IMR-90 (cell line): Measurements from ENCODE around the gene AHDC1. TPM values are rescaled to one million over a fixed set of nuclear protein-coding genes. Genes with fewer than 3 reads are reported as not detected.

Experiments used
- ATAC-seq: fragments of 200-7000 bp; cut with Tn5 transposase; 2 replicates; pipeline ENCODE4 v1.9.1; 2020; ENCODE audit warnings: low read depth, mild to moderate bottlenecking, moderate library complexity
- BruUV-seq: library from RNA; stranded (reverse); fragments of 400-500 nt; replicated peaks from 2 replicates; lab custom pipeline; 2021; lab: Mats Ljungman, UMichigan
- CTCF ChIA-PET: fragments of 300-600 bp; formaldehyde crosslinking; extraction: SDS; loops from one replicate; lab custom pipeline; 2021; ENCODE audit warnings: antibody characterized with exemption; lab: Yijun Ruan, JAX
- POLR2A ChIA-PET: fragments of 300-600 bp; sonication (Branson Sonifier 250); formaldehyde crosslinking; loops from one replicate; lab custom pipeline; 2022; ENCODE audit warnings: antibody characterized with exemption; ENCODE audit not compliant: unreplicated experiment; lab: Charles Lee
- DNase-seq: peaks from one replicate; pipeline ENCODE4 v3.0.0; 2013
- H2AFZ ChIP-seq: replicated peaks from 2 replicates; pipeline ENCODE3; 2013; ENCODE audit warnings: low read length, mild to moderate bottlenecking; ENCODE audit not compliant: poor library complexity
- H2AK5ac ChIP-seq: 2 replicates; pipeline ENCODE4 v1.6.1; 2013; ENCODE audit warnings: low read depth, low read length, inconsistent platforms
- H2AK9ac ChIP-seq: replicated peaks from 2 replicates; pipeline ENCODE3; 2013; ENCODE audit warnings: mild to moderate bottlenecking, low read depth, low read length, moderate library complexity; ENCODE audit not compliant: poor library complexity
- H2BK120ac ChIP-seq: 2 replicates; pipeline ENCODE4 v1.6.1; 2013; ENCODE audit warnings: low read depth, low read length, inconsistent platforms
- H2BK15ac ChIP-seq: 3 replicates; pipeline ENCODE4 v1.6.1; 2013; ENCODE audit warnings: low read depth, low read length, inconsistent platforms
- H2BK20ac ChIP-seq: 2 replicates; pipeline ENCODE4 v1.6.1; 2013; ENCODE audit warnings: low read depth, mild to moderate bottlenecking, inconsistent platforms, low read length, moderate library complexity
- H2BK5ac ChIP-seq: 2 replicates; pipeline ENCODE4 v1.6.1; 2013; ENCODE audit warnings: mild to moderate bottlenecking, low read depth, low read length, inconsistent platforms; ENCODE audit not compliant: poor library complexity, severe bottlenecking
- H3K14ac ChIP-seq: replicated peaks from 2 replicates; pipeline ENCODE4 v1.6.1; 2013; ENCODE audit warnings: low read depth, low read length, inconsistent platforms
- H3K18ac ChIP-seq: 2 replicates; pipeline ENCODE4 v1.6.1; 2013; ENCODE audit warnings: low read depth, low read length, control low read depth
- H3K23ac ChIP-seq: 2 replicates; pipeline ENCODE4 v1.6.1; 2013; ENCODE audit warnings: low read depth, low read length, inconsistent platforms
- H3K27ac ChIP-seq: 2 replicates; pipeline ENCODE4 v1.5.1; 2013; ENCODE audit warnings: mild to moderate bottlenecking, control low read depth, low read length; ENCODE audit not compliant: insufficient read depth
- H3K27me3 ChIP-seq: 2 replicates; pipeline ENCODE4 v1.6.1; 2013; ENCODE audit warnings: low read length; ENCODE audit not compliant: control insufficient read depth, insufficient read depth
- H3K36me3 ChIP-seq: 2 replicates; pipeline ENCODE4 v1.6.1; 2013; ENCODE audit warnings: low read length, mixed read lengths; ENCODE audit not compliant: control insufficient read depth, insufficient read depth
- H3K4ac ChIP-seq: 2 replicates; pipeline ENCODE4 v1.6.1; 2013; ENCODE audit warnings: low read depth, low read length, inconsistent platforms
- H3K4me1 ChIP-seq: 2 replicates; pipeline ENCODE4 v1.6.1; 2013; ENCODE audit warnings: low read length, mixed read lengths; ENCODE audit not compliant: control insufficient read depth, insufficient read depth
- H3K4me2 ChIP-seq: 2 replicates; pipeline ENCODE4 v1.6.1; 2013; ENCODE audit warnings: low read depth, mild to moderate bottlenecking, control low read depth, low read length, moderate library complexity
- H3K4me3 ChIP-seq: 2 replicates; pipeline ENCODE4 v1.5.1; 2013; ENCODE audit warnings: low read depth, mild to moderate bottlenecking, control low read depth, low read length, moderate library complexity; ENCODE audit not compliant: insufficient read depth
- H3K56ac ChIP-seq: 2 replicates; pipeline ENCODE4 v1.6.1; 2013; ENCODE audit warnings: low read length, inconsistent platforms; ENCODE audit not compliant: insufficient read depth; ENCODE audit errors: extremely low read depth
- H3K79me1 ChIP-seq, 2 experiments: 2 replicates each; pipeline ENCODE4 v1.6.1; 2013; ENCODE audit warnings: low read length in 2 of 2, inconsistent platforms in 1 of 2, low read depth in 1 of 2
- H3K9ac ChIP-seq: 2 replicates; pipeline ENCODE4 v1.6.1; 2013; ENCODE audit warnings: low read depth, low read length, control low read depth
- H3K9me1 ChIP-seq: 2 replicates; pipeline ENCODE4 v1.6.1; 2013; ENCODE audit warnings: low read length, inconsistent platforms; ENCODE audit not compliant: insufficient read depth
- H3K9me3 ChIP-seq: 2 replicates; pipeline ENCODE4 v1.6.1; 2013; ENCODE audit warnings: low read length; ENCODE audit not compliant: control insufficient read depth, insufficient read depth
- H4K20me1 ChIP-seq: 2 replicates; pipeline ENCODE4 v1.6.1; 2013; ENCODE audit warnings: low read length, inconsistent platforms; ENCODE audit not compliant: insufficient read depth
- H4K5ac ChIP-seq: 2 replicates; pipeline ENCODE4 v1.6.1; 2013; ENCODE audit warnings: mild to moderate bottlenecking, low read depth, low read length, control low read depth
- H4K8ac ChIP-seq, 2 experiments: 2 replicates each; pipeline ENCODE4 v1.6.1; 2013; ENCODE audit warnings: low read depth in 2 of 2, low read length in 2 of 2, control low read depth in 1 of 2, inconsistent platforms in 1 of 2
- H4K91ac ChIP-seq: 2 replicates; pipeline ENCODE4 v1.6.1; 2013; ENCODE audit warnings: low read depth, low read length, inconsistent platforms; ENCODE audit not compliant: insufficient read depth
- BHLHE40 ChIP-seq: fragments of 150-350 bp; IDR thresholded peaks from 2 replicates; pipeline ENCODE4 v1.6.1; 2016; ENCODE audit warnings: mild to moderate bottlenecking, low read depth, low read length
- CEBPB ChIP-seq: IDR thresholded peaks from 2 replicates; pipeline ENCODE4 v1.6.1; 2012; ENCODE audit warnings: low read depth, low read length, improper control_type of control experiment
- CHD1 ChIP-seq: IDR thresholded peaks from 2 replicates; pipeline ENCODE4 v1.6.1; 2012; ENCODE audit warnings: low read depth, low read length, improper control_type of control experiment
- ELK1 ChIP-seq: fragments of 150-350 bp; IDR thresholded peaks from 2 replicates; pipeline ENCODE4 v1.6.1; 2016; ENCODE audit warnings: low read depth, mild to moderate bottlenecking, low read length, moderate library complexity, borderline replicate concordance
- FOS ChIP-seq: fragments of 150-350 bp; IDR thresholded peaks from 2 replicates; pipeline ENCODE4 v1.6.1; 2016; ENCODE audit warnings: low read depth, low read length
- MAFK ChIP-seq: IDR thresholded peaks from 2 replicates; pipeline ENCODE4 v1.6.1; 2012; ENCODE audit warnings: low read depth, low read length, improper control_type of control experiment
- MAZ ChIP-seq: IDR thresholded peaks from 2 replicates; pipeline ENCODE4 v1.6.1; 2012; ENCODE audit warnings: low read depth, mild to moderate bottlenecking, low read length, improper control_type of control experiment, moderate library complexity, borderline replicate concordance
- MXI1 ChIP-seq: IDR thresholded peaks from 2 replicates; pipeline ENCODE4 v1.6.1; 2012; ENCODE audit warnings: low read depth, mild to moderate bottlenecking, low read length, moderate library complexity, borderline replicate concordance
- NFE2L2 ChIP-seq: fragments of 150-350 bp; IDR thresholded peaks from 2 replicates; pipeline ENCODE4 v1.6.1; 2016; ENCODE audit warnings: low read depth, mild to moderate bottlenecking, low read length
- POLR2A ChIP-seq: IDR thresholded peaks from 2 replicates; pipeline ENCODE4 v1.6.1; 2012; ENCODE audit warnings: mild to moderate bottlenecking, low read depth, low read length
- RAD21 ChIP-seq: IDR thresholded peaks from 2 replicates; pipeline ENCODE4 v1.6.1; 2012; ENCODE audit warnings: low read length, improper control_type of control experiment
- RCOR1 ChIP-seq: IDR thresholded peaks from 2 replicates; pipeline ENCODE4 v1.6.1; 2012; ENCODE audit warnings: mild to moderate bottlenecking, low read length, improper control_type of control experiment; ENCODE audit not compliant: insufficient replicate concordance
- RFX5 ChIP-seq: IDR thresholded peaks from 2 replicates; pipeline ENCODE4 v1.8.0; 2012; ENCODE audit warnings: low read depth, mild to moderate bottlenecking, low read length, moderate library complexity
- SMC3 ChIP-seq: fragments of 150-350 bp; IDR thresholded peaks from 2 replicates; pipeline ENCODE4 v1.6.1; 2016; ENCODE audit warnings: low read depth, mild to moderate bottlenecking, antibody characterized with exemption, low read length, moderate library complexity
- WGBS, 2 experiments: methylation state at CpG; one replicate each; pipeline versions ENCODE4 v1.1.5 to v1.1.7; 2013; ENCODE audit warnings: missing lambda C conversion rate in 2 of 2; ENCODE audit not compliant: insufficient read length in 1 of 2; ENCODE audit errors: extremely low coverage in 2 of 2; 5-methylcytosine and 5-hydroxymethylcytosine counted together
- dilution Hi-C: fragments of 300-500 bp; cut with HindIII; formaldehyde crosslinking; loops from one replicate; pipeline ENCODE4 v1.14.3; 2018; ENCODE audit warnings: low sequenced_read_pairs; ENCODE audit not compliant: unreplicated experiment
- in situ Hi-C: fragments of 300-500 bp; cut with MboI; formaldehyde crosslinking; loops from 3 replicates; pipeline ENCODE4 v1.14.3; 2019; ENCODE audit warnings: low sequenced_read_pairs, inconsistent platforms, mixed read lengths
- intact Hi-C: fragments of 100-400 bp; cut with micrococcal nuclease; formaldehyde crosslinking; loops from 2 replicates; pipeline ENCODE4 v1.10.0; 2022
- polyA plus RNA-seq, 3 experiments: library from polyadenylated mRNA; depleted of rRNA; stranded (reverse); fragments of >200 nt; gene quantifications; 2 replicates each; pipeline ENCODE4 v1.2.3, GENCODE V29; 2012; ENCODE audit warnings: low replicate concordance in 1 of 3
- total RNA-seq: library from RNA; depleted of rRNA; stranded (reverse); fragments of >200 nt; gene quantifications from 2 replicates; pipeline ENCODE4 v1.2.3, GENCODE V29; 2012
- TF ChIP-seq, protein P1 (sequence below): fragments of 150-350 bp; IDR thresholded peaks from 2 replicates; pipeline ENCODE4 v1.6.1; 2017; ENCODE audit warnings: mild to moderate bottlenecking, antibody characterized with exemption, low read length, low read depth
- TF ChIP-seq, protein P2 (sequence below): conservative IDR thresholded peaks from 2 replicates; pipeline ENCODE4 v1.5.1; 2012; ENCODE audit warnings: mild to moderate bottlenecking, low read depth, low read length, improper control_type of control experiment

Gene AHDC1
- total and polyA plus RNA-seq, 2 of the 4 experiments (the other 2 are of a cell fraction), result 2.0 to 11.6 TPM

DNA sequence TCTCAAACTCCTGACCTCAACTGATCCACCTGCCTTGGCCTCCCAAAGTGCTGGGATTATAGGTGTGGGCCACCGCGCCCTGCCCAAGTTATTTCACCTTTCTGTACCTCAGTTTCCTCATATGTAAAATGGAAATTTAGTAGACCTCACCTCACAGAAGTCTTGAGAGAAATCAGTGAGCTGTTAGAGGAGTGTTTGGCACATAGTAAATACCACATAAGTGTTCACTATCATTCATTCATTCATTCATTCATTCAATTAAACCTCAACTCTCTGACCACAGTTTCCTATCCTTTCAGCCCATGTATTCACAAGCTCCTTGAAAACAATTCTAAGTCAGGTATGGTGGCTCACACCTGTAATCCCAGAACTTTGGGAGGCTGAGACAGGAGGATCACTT, 34.9 kb upstream of the AHDC1 start:
- Histone ChIP-seq H2AFZ (no peak overlapping the region), H2AK9ac (no peak overlapping the region), H4K8ac (no peak overlapping the region), H3K4ac (no peak overlapping the region), H3K18ac (no peak overlapping the region), H3K27ac (no peak overlapping the region), H3K14ac (no peak overlapping the region), H3K9me1 (no peaks in the 10 kb centered on the region), H2BK15ac (no peak overlapping the region), H2BK5ac (no peak overlapping the region), H3K4me2 (no peak overlapping the region), H3K4me1 (no peaks in the 10 kb centered on the region), H4K5ac (no peak overlapping the region), H3K36me3 (no peaks in the 10 kb centered on the region), H3K4me3 (no peak overlapping the region), H4K91ac (no peak overlapping the region), H3K23ac (no peak overlapping the region), H2BK120ac (no peak overlapping the region), H3K27me3 (peaks cover 25% of the 10 kb centered on the region), H4K20me1 (no peaks in the 10 kb centered on the region), H3K9ac (no peak overlapping the region), H3K56ac (no peak overlapping the region), H3K9me3 (no peaks in the 10 kb centered on the region), H2BK20ac (no peak overlapping the region), H2AK5ac (no peak overlapping the region), H3K79me1 (no peaks in the 10 kb centered on the region)
- ChIA-PET POLR2A (no interaction called here), CTCF (no interaction called here)
- in situ Hi-C loops (no loop called here), dilution Hi-C loops (no loop called here), intact Hi-C loops (no loop called here)
- BruUV-seq, result no TSS peak
- no CpG with 5 or more reads among the region's 2 CpGs for WGBS, 2 experiments
- no peak for ATAC-seq
- TF ChIP-seq BHLHE40 (no peak), POLR2A (no peak), CEBPB (no peak), SMC3 (no peak), ELK1 (no peak), CHD1 (no peak), RFX5 (no peak), MAZ (no peak), RAD21 (no peak), FOS (no peak), NFE2L2 (no peak), MAFK (no peak), RCOR1 (no peak), MXI1 (no peak)
- TF ChIP-seq, protein P1, sequence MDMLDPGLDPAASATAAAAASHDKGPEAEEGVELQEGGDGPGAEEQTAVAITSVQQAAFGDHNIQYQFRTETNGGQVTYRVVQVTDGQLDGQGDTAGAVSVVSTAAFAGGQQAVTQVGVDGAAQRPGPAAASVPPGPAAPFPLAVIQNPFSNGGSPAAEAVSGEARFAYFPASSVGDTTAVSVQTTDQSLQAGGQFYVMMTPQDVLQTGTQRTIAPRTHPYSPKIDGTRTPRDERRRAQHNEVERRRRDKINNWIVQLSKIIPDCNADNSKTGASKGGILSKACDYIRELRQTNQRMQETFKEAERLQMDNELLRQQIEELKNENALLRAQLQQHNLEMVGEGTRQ, result no peak
- TF ChIP-seq, protein P2, sequence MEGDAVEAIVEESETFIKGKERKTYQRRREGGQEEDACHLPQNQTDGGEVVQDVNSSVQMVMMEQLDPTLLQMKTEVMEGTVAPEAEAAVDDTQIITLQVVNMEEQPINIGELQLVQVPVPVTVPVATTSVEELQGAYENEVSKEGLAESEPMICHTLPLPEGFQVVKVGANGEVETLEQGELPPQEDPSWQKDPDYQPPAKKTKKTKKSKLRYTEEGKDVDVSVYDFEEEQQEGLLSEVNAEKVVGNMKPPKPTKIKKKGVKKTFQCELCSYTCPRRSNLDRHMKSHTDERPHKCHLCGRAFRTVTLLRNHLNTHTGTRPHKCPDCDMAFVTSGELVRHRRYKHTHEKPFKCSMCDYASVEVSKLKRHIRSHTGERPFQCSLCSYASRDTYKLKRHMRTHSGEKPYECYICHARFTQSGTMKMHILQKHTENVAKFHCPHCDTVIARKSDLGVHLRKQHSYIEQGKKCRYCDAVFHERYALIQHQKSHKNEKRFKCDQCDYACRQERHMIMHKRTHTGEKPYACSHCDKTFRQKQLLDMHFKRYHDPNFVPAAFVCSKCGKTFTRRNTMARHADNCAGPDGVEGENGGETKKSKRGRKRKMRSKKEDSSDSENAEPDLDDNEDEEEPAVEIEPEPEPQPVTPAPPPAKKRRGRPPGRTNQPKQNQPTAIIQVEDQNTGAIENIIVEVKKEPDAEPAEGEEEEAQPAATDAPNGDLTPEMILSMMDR, result no peak
- DNase-seq, result no peak
